ENCODE measurements around the gene ZNF85. TPM values are rescaled to one million over a fixed set of nuclear protein-coding genes. Genes with fewer than 3 reads are reported as not detected.
"Not testable (repeated sequence)": the region's sequence is repeated elsewhere in the genome, so short reads cannot be mapped to it uniquely, and the experiment has no call there.

The ZNF85 gene
- total RNA-seq, 1 experiment from 2014 or later, result 43.4 TPM

DNA sequence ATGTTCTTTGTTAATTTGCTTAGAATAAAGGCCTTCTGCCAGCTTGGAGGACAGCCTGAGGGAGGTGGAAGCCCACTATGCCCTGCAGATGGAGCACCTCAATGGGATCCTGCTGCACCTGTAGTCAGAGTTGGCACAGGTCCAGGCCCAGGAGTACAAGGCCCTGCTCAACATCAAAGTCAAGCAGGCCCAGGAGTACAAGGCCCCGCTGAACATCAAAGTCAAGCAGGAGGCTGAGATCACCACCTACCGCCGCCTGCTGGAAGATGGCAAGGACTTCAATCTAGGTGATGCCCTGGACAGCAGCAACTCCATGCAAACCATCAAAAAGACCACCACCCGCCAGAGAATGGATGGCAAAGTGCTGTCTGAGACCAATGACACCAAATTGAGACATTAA lies 41.7 kb downstream of the ZNF85 start:
- no peak overlapping the region for H2AFZ ChIP-seq (ENCODE audit: low read length)

DNA sequence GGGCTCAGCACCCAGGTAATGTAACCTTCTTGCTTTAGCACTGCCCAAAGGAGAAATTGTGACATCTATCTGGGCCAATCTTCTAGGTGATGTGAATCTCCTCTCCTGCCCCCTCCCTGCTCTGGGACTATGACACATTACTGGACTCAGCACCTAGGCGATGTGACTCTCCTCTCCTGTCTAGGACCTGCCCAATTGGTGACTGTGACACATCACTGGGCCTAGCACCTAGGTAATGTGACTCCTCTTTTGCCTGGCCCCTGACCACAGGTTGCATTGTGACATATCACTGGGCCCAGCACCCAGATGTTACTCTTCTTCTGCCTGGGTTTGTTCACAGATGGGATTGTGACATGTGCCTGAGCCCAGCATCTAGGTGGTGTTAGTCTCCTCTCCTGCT lies 45.0 kb downstream of the ZNF85 start:
- DNase-seq, result no peak
- Histone ChIP-seq H3K27me3 (ENCODE audit: low read length) (no peaks in the 10 kb centered on the region), H3K4me1 (ENCODE audit: low read length) (peaks cover 6% of the 10 kb centered on the region), H3K79me2 (ENCODE audit: low read length) (no peaks in the 10 kb centered on the region), H3K4me3 (ENCODE audit: low read length) (no peak overlapping the region), H3K4me2 (ENCODE audit: low read depth, low read length, poor library complexity, severe bottlenecking) (no peak overlapping the region), H3K27ac (ENCODE audit: low read length) (no peak overlapping the region), H3K9me3 (ENCODE audit: low read length) (no peaks in the 10 kb centered on the region), H2AFZ (ENCODE audit: low read length) (no peak overlapping the region), H4K20me1 (ENCODE audit: insufficient read depth, low read depth, low read length) (no peaks in the 10 kb centered on the region), H3K36me3 (ENCODE audit: insufficient read depth, low read length) (no peaks in the 10 kb centered on the region), H3K9me2 (replicated peaks; ENCODE audit: insufficient read depth, low read length) (no peaks in the 10 kb centered on the region), H3K9ac (ENCODE audit: low read length) (no peak overlapping the region)

More for the DNA sequence above, 41.7 kb downstream of the ZNF85 start:
- H3K9ac ChIP-seq (ENCODE audit: low read length), result no peak overlapping the region
- H3K4me1 ChIP-seq (ENCODE audit: low read length), result peaks cover 6% of the 10 kb centered on the region
- no peaks in the 10 kb centered on the region for H4K20me1 ChIP-seq (ENCODE audit: insufficient read depth, low read depth, low read length)
- H3K9me2 ChIP-seq (replicated peaks; ENCODE audit: insufficient read depth, low read length), result no peaks in the 10 kb centered on the region
- no peaks in the 10 kb centered on the region for H3K27me3 ChIP-seq (ENCODE audit: low read length)
- H3K9me3 ChIP-seq (ENCODE audit: low read length), result no peaks in the 10 kb centered on the region
- H3K36me3 ChIP-seq (ENCODE audit: insufficient read depth, low read length), result no peaks in the 10 kb centered on the region
- no peak overlapping the region for H3K4me2 ChIP-seq (ENCODE audit: low read depth, low read length, poor library complexity, severe bottlenecking)
- H3K4me3 ChIP-seq (ENCODE audit: low read length), result no peak overlapping the region
- DNase-seq, result no peak
- no peak overlapping the region for H3K27ac ChIP-seq (ENCODE audit: low read length)
- H3K79me2 ChIP-seq (ENCODE audit: low read length), result no peaks in the 10 kb centered on the region

DNA sequence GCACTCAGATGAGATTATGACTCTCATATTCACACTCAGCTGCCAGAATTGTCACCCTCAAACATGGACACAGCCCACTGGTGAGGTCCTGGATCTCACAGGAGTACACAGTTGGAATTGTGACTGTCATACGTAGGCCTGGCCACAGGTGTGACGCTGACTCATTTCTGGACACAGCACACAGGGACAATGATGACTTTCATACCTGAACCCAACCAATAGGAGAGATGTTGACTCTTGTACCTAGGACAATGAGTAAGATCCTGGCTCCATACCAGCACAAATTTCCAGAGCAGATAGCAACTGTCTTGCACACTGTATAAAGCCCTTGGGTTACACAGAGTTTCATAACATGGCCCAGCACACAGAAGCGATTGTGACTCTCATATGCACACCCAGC lies 46.4 kb downstream of the ZNF85 start:
- Histone ChIP-seq H3K9me3 (ENCODE audit: low read length) (no peaks in the 10 kb centered on the region), H3K9me2 (replicated peaks; ENCODE audit: insufficient read depth, low read length) (no peaks in the 10 kb centered on the region), H3K79me2 (ENCODE audit: low read length) (no peaks in the 10 kb centered on the region), H3K36me3 (ENCODE audit: insufficient read depth, low read length) (no peaks in the 10 kb centered on the region), H3K4me3 (ENCODE audit: low read length) (no peak overlapping the region), H4K20me1 (ENCODE audit: insufficient read depth, low read depth, low read length) (no peaks in the 10 kb centered on the region), H3K27me3 (ENCODE audit: low read length) (no peaks in the 10 kb centered on the region), H3K4me1 (ENCODE audit: low read length) (peaks cover 6% of the 10 kb centered on the region), H3K9ac (ENCODE audit: low read length) (no peak overlapping the region), H3K27ac (ENCODE audit: low read length) (no peak overlapping the region), H3K4me2 (ENCODE audit: low read depth, low read length, poor library complexity, severe bottlenecking) (no peak overlapping the region), H2AFZ (ENCODE audit: low read length) (no peak overlapping the region)
- DNase-seq, result peak; percentile 32

GRCh38 chr19:20969898-20970297 lies 46.8 kb downstream of the ZNF85 start:
- no peak overlapping the region for H3K4me2 ChIP-seq (ENCODE audit: low read depth, low read length, poor library complexity, severe bottlenecking)
- no peaks in the 10 kb centered on the region for H3K79me2 ChIP-seq (ENCODE audit: low read length)
- no peaks in the 10 kb centered on the region for H3K27me3 ChIP-seq (ENCODE audit: low read length)
- no peak overlapping the region for H2AFZ ChIP-seq (ENCODE audit: low read length)
- no peaks in the 10 kb centered on the region for H3K9me3 ChIP-seq (ENCODE audit: low read length)
- no peaks in the 10 kb centered on the region for H3K36me3 ChIP-seq (ENCODE audit: insufficient read depth, low read length)
- no peak overlapping the region for H3K9ac ChIP-seq (ENCODE audit: low read length)
- no peak overlapping the region for H3K4me3 ChIP-seq (ENCODE audit: low read length)
- DNase-seq, result peak; percentile 32
- no peak overlapping the region for H3K27ac ChIP-seq (ENCODE audit: low read length)
- no peaks in the 10 kb centered on the region for H4K20me1 ChIP-seq (ENCODE audit: insufficient read depth, low read depth, low read length)
- no peaks in the 10 kb centered on the region for H3K9me2 ChIP-seq (replicated peaks; ENCODE audit: insufficient read depth, low read length)
- H3K4me1 ChIP-seq (ENCODE audit: low read length), result peaks cover 6% of the 10 kb centered on the region

- H3K27me3 ChIP-seq (ENCODE audit: low read length); H3K4me1 ChIP-seq (ENCODE audit: low read length); H3K4me3 ChIP-seq (ENCODE audit: low read length); H3K4me2 ChIP-seq (ENCODE audit: low read depth, low read length, poor library complexity, severe bottlenecking); H3K36me3 ChIP-seq (ENCODE audit: insufficient read depth, low read length); H3K79me2 ChIP-seq (ENCODE audit: low read length); H3K9ac ChIP-seq (ENCODE audit: low read length); DNase-seq; H3K9me2 ChIP-seq (replicated peaks; ENCODE audit: insufficient read depth, low read length); H4K20me1 ChIP-seq (ENCODE audit: insufficient read depth, low read depth, low read length); H3K27ac ChIP-seq (ENCODE audit: low read length); H2AFZ ChIP-seq (ENCODE audit: low read length); H3K9me3 ChIP-seq (ENCODE audit: low read length): not testable (repeated sequence)
Observed at GRCh38 chr19:20992788-20993187, 69.7 kb downstream of the ZNF85 start.

- H3K9me2 ChIP-seq (replicated peaks; ENCODE audit: insufficient read depth, low read length), result no peaks in the 10 kb centered on the region
- peak overlapping the region; percentile 63; the same call in 1 of the 2 replicates for H2AFZ ChIP-seq (ENCODE audit: low read length)
- no peaks in the 10 kb centered on the region for H3K27me3 ChIP-seq (ENCODE audit: low read length)
- H3K9ac ChIP-seq (ENCODE audit: low read length), result peak overlapping the region; percentile 78
- H3K27ac ChIP-seq (ENCODE audit: low read length), result peak overlapping the region; percentile 62
- peaks cover 23% of the 10 kb centered on the region for H3K79me2 ChIP-seq (ENCODE audit: low read length)
- peaks cover 12% of the 10 kb centered on the region for H3K4me1 ChIP-seq (ENCODE audit: low read length)
- peak overlapping the region; percentile 87 for H3K4me2 ChIP-seq (ENCODE audit: low read depth, low read length, poor library complexity, severe bottlenecking)
- peak overlapping the region; percentile 79 for H3K4me3 ChIP-seq (ENCODE audit: low read length)
- no peaks in the 10 kb centered on the region for H3K9me3 ChIP-seq (ENCODE audit: low read length)
- peaks cover 4% of the 10 kb centered on the region; the same call in 1 of the 2 replicates for H3K36me3 ChIP-seq (ENCODE audit: insufficient read depth, low read length)
- H4K20me1 ChIP-seq (ENCODE audit: insufficient read depth, low read depth, low read length), result no peaks in the 10 kb centered on the region
- peak; percentile 99 for DNase-seq
Observed at GRCh38 chr19:20999731-21000352, 76.8 kb downstream of the ZNF85 start.

Other genes with a start within 250 kb of the ZNF85 start
- 9.3 and 30.5 TPM in 2 replicates for gene ZNF66, start 146.9 kb upstream of the ZNF85 start, total RNA-seq (2014; rRNA removed; shearing (Covaris generic); ENCODE audit: low replicate concordance)
- 22.7 and 34.8 TPM in 2 replicates for gene ZNF430, start 97.4 kb downstream of the ZNF85 start, total RNA-seq (2014; rRNA removed; shearing (Covaris generic); ENCODE audit: low replicate concordance)
- 17.2 and 44.9 TPM in 2 replicates for gene ZNF714, start 159.0 kb downstream of the ZNF85 start, total RNA-seq (2014; rRNA removed; shearing (Covaris generic); ENCODE audit: low replicate concordance)
- 13.1 and 19.5 TPM in 2 replicates for gene ZNF431, start 218.8 kb downstream of the ZNF85 start, total RNA-seq (2014; rRNA removed; shearing (Covaris generic); ENCODE audit: low replicate concordance)